GM12872 (cell line): Measurements from ENCODE around the gene THSD7A.

Experiments used
- TF ChIP-seq, protein P1 (sequence below): IDR thresholded peaks from 3 replicates; pipeline ENCODE4 v1.5.1; 2011; ENCODE audit warnings: low read depth, mild to moderate bottlenecking, low read length, moderate library complexity; ENCODE audit not compliant: insufficient read depth

Gene THSD7A

DNA sequence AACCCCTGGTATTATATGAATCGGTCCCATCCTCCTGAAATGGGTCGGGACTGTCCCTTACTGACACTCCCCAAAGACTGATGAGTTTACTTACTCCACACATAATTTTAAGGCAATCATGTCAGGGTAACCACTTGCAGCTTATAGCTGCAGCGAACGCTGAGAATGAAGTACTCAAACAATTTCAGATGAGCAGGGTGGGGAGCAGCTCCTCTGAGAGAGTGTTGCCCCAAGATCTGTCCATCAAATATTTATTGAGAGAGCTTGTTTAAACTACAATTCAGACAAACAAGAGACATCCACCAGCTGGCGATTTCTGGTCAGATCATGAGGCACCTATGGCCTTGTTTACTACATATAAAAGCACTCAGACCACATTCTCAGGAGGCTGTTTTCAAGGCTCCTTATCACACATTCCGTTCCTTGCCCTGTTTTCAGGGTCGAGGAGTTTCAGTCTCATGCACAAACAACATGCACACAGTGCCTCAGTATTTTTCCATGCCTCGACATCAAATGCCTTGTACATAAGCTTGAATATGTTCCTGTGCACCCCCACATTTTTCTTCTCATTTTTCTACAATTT is 80.1 kb downstream of the THSD7A start:
- TF ChIP-seq, protein P1, sequence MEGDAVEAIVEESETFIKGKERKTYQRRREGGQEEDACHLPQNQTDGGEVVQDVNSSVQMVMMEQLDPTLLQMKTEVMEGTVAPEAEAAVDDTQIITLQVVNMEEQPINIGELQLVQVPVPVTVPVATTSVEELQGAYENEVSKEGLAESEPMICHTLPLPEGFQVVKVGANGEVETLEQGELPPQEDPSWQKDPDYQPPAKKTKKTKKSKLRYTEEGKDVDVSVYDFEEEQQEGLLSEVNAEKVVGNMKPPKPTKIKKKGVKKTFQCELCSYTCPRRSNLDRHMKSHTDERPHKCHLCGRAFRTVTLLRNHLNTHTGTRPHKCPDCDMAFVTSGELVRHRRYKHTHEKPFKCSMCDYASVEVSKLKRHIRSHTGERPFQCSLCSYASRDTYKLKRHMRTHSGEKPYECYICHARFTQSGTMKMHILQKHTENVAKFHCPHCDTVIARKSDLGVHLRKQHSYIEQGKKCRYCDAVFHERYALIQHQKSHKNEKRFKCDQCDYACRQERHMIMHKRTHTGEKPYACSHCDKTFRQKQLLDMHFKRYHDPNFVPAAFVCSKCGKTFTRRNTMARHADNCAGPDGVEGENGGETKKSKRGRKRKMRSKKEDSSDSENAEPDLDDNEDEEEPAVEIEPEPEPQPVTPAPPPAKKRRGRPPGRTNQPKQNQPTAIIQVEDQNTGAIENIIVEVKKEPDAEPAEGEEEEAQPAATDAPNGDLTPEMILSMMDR = no peak

DNA sequence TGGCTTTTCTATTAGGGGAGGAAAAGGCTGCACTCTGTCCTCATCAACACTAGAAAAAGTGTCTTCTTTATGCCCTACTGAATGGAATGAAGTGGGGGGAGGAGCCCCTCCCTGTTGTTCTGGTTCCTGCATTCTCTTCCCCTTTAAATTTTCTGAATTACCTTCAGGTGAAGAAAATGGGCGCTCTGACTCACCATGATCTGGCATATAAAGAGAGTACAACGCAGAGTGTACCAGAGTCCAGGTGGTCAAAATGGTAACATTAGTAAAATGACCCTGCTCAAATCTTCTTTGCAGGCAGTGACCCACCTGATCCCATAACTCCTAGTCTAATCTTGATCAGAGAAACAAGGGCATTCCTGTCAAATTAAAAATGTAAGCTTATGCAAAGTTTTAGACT is 80.7 kb downstream of the THSD7A start:
- TF ChIP-seq, protein P1 = no peak

DNA sequence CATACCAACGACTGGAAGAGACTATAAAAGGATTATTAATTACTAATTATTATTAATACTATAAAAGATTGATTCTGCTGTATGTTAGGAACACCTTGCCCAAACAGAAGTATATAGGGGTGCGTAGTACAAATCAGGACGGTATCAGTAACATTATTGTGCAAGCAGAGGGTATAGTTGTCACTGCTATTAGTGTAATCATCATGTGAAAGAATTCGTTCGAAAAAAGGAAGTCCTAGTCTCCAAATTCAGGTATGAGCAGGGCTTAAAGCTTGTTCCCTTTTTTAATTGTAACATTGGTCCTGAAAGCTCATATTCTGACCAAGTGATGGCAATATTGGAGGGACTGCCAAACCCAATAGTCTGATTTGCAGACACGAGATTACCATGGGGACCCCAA is 81.8 kb downstream of the THSD7A start:
- TF ChIP-seq, protein P1 = no peak

DNA sequence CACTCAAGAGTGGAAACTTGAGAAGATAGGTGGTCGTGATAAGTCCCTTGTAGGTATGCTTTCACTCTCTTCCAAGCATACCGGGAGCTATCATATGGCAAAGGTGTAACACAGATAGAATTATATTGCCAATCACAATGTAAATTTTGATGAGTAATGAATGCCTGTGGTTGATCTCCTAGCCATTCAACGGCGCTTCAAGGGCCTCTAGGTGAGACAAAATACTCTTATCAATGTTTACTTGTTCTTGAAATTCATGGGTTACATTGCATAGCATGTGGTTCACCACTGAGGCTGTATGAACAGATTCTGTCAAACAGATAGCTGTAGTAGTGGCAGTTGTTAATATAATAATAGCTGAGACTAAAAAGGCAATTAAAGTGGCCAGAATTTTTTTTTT is 82.4 kb downstream of the THSD7A start:
- TF ChIP-seq, protein P1 = no peak

DNA sequence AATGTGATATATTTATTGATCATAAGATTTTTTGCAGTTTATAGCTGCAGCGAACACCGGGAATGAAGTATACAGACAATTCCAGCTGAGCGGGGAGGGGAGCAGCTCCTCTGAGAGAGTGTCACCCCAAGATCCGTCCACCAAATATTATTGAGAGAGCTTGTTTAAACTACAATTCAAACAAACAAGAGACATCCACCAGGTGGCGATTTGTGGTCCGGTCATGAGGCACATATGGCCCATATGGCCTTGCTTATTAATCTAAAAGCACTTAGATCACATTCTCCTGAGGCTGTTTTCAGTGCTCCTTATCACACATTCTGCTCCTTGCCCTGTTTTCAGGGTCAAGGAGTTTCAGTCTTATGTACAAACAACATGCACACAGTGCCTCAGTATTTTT is 83.1 kb downstream of the THSD7A start:
- TF ChIP-seq, protein P1 = no peak

DNA sequence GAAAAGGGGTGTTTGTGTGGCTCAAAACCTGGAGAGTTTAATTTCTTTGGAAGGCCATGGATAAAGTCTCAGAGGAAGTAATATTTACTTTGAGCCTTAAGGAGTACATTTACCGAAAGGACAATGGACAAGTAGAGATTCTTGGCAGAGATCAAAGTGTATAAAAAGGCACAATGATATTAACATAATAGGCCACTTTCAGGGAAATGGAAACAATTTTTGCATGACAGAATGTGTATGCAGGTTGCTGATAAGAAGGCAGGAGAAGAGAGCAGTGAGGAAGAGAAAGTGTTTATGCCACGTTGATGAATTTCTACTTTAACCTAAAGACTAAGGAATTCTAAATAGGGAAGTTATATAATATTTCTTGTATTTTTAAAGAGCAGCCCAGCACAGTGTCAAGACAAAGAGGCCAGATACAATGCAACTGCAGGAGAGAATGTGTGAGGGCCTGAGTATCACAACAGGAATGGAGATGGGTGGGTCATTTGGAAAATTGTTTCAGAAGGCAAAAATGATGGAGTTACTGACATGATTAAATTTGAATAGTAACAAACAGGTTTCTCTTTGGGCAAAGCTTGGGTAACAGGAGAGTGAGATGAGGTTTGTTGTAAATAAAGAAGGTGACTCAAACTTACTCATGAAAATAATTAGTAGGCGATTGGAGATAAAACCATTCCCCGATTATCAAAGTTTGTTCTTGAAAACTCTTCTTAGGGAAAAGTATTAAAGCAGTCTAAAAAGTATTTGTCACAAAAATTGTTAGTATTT is 84.1 kb downstream of the THSD7A start:
- TF ChIP-seq, protein P1 = no peak

DNA sequence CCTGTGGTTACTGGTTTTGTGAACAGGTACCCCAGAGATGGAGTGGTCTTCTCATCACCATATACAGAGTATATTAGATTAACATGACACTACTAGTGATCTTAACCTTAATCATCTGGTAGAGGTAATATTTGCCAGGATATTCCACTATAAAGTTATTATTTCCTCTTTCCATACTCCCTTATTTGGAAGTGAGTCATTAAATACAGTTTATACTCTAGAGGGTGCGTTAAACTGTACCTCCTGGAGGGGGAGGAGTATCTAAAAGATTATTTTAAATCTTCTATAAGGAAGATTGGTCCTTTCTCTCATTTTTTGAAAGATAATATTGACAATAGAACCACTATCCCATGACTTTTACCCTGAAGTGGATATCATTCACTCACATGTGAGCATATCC is 85.4 kb downstream of the THSD7A start:
- TF ChIP-seq, protein P1 = no peak
